Measurements from ENCODE around the gene CLEC4D.

Gene CLEC4D

GRCh38 chr12:8513256-8513655 is at the start of gene CLEC4D:
Gene CLEC4D, plus strand, starts transcription at chr12:8513503. Its CDS starts 230 bp downstream, at chr12:8513733.
- no peak for DNase-seq
- H3K36me3 ChIP-seq (replicated peaks): no peaks in the 10 kb centered on the region
- no peak for TF ChIP-seq CTCF (IDR thresholded peaks at IDR 0.05; ENCODE audit: low read depth, low read length, missing control alignments)
- no peak within 1 kb of the TSS for H3K4me3 ChIP-seq (ENCODE audit: low read depth, low read length)
- H3K27ac ChIP-seq: no peak within 1 kb of the TSS
- in situ Hi-C loops (cut with HindIII; ENCODE audit: low pct_ligation_motif_present, low sequenced_read_pairs): no loop called here
- H3K27me3 ChIP-seq (replicated peaks): no peaks in the 10 kb centered on the region

- no peak overlapping the region for H3K4me3 ChIP-seq (ENCODE audit: low read depth, low read length)
- no peak for TF ChIP-seq CTCF (IDR thresholded peaks at IDR 0.05; ENCODE audit: low read depth, low read length, missing control alignments)
- H3K36me3 ChIP-seq (replicated peaks): no peaks in the 10 kb centered on the region
- no peak for DNase-seq
- in situ Hi-C loops (cut with HindIII; ENCODE audit: low pct_ligation_motif_present, low sequenced_read_pairs): no loop called here
- no peaks in the 10 kb centered on the region for H3K27me3 ChIP-seq (replicated peaks)
- no peak overlapping the region for H3K27ac ChIP-seq
Observed at GRCh38 chr12:8465301-8465996, 47.9 kb upstream of the CLEC4D start.

- no peaks in the 10 kb centered on the region for H3K36me3 ChIP-seq (replicated peaks)
- no peak for TF ChIP-seq CTCF (IDR thresholded peaks at IDR 0.05; ENCODE audit: low read depth, low read length, missing control alignments)
- in situ Hi-C loops (cut with HindIII; ENCODE audit: low pct_ligation_motif_present, low sequenced_read_pairs): no loop called here
Observed at GRCh38 chr12:8466241-8466640, 47.1 kb upstream of the CLEC4D start.

GRCh38 chr12:8471090-8471489 is 42.2 kb upstream of the CLEC4D start:
- Histone ChIP-seq H3K4me3 (ENCODE audit: low read depth, low read length) (no peak overlapping the region), H3K27me3 (replicated peaks) (no peaks in the 10 kb centered on the region), H3K27ac (no peak overlapping the region), H3K36me3 (replicated peaks) (no peaks in the 10 kb centered on the region)
- no peak for DNase-seq
- TF ChIP-seq CTCF (IDR thresholded peaks at IDR 0.05; ENCODE audit: low read depth, low read length, missing control alignments): no peak
- in situ Hi-C loops (cut with HindIII; ENCODE audit: low pct_ligation_motif_present, low sequenced_read_pairs): no loop called here

More at GRCh38 chr12:8466241-8466640, 47.1 kb upstream of the CLEC4D start:
- Histone ChIP-seq H3K4me3 (ENCODE audit: low read depth, low read length) (no peak overlapping the region), H3K27me3 (replicated peaks) (no peaks in the 10 kb centered on the region), H3K27ac (no peak overlapping the region)
- DNase-seq: no peak

- no peaks in the 10 kb centered on the region for H3K36me3 ChIP-seq (replicated peaks)
- in situ Hi-C loops (cut with HindIII; ENCODE audit: low pct_ligation_motif_present, low sequenced_read_pairs): no loop called here
Observed at GRCh38 chr12:8475508-8476203, 37.6 kb upstream of the CLEC4D start.

More at GRCh38 chr12:8475508-8476203, 37.6 kb upstream of the CLEC4D start:
- H3K27ac ChIP-seq: no peak overlapping the region
- H3K4me3 ChIP-seq (ENCODE audit: low read depth, low read length): no peak overlapping the region
- no peaks in the 10 kb centered on the region for H3K27me3 ChIP-seq (replicated peaks)
- no peak for TF ChIP-seq CTCF (IDR thresholded peaks at IDR 0.05; ENCODE audit: low read depth, low read length, missing control alignments)
- no peak for DNase-seq
